IPS-NIHi11 (cell line): Measurements from ENCODE around the gene TOR1A.
A peak's percentile ranks its signal among the peaks of the same experiment; 100 is the strongest.

Experiments used
- DNase-seq: peaks from one replicate; pipeline ENCODE4 v3.0.0; 2012; ENCODE audit warnings: mixed read lengths, low spot score

TOR1A gene

GRCh38 chr9:129851821-129852220, 27.9 kb upstream of the TOR1A start:
- no peak for DNase-seq

- no peak for DNase-seq
These were observed 27.1 kb upstream of the TOR1A start for GRCh38 chr9:129850821-129851550.

- DNase-seq: no peak
These were observed 26.0 kb upstream of the TOR1A start for GRCh38 chr9:129849901-129850300.

GRCh38 chr9:129848712-129849441, 24.9 kb upstream of the TOR1A start:
- no peak for DNase-seq

DNA sequence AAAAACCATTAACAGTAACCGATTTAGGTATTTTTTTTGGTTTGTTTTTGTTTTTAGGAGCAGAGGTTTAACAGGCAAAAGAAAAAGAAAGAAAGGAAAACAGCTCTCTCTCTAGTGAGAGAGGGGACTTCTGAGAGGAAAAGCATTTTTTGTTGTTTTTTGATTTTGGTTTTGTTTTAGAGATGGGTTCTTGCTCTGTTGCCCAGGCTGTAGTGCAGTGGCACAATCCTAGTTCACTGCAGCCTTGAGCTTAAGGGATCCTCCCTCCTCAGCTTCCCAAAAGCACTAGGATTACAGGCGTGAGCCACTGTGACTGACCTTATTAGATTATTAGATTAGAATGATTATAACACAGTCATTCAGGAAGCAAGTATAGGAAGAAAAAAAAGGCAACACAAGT, 21.4 kb upstream of the TOR1A start:
- DNase-seq: no peak

- DNase-seq: no peak
These were observed 17.1 kb upstream of the TOR1A start for GRCh38 chr9:129841071-129841470.

- DNase-seq: no peak
These were observed 16.1 kb upstream of the TOR1A start for GRCh38 chr9:129840034-129840433.

GRCh38 chr9:129839324-129840023, 15.5 kb upstream of the TOR1A start:
- DNase-seq: no peak

- no peak for DNase-seq
These were observed 14.8 kb upstream of the TOR1A start for GRCh38 chr9:129838707-129839259.

DNA sequence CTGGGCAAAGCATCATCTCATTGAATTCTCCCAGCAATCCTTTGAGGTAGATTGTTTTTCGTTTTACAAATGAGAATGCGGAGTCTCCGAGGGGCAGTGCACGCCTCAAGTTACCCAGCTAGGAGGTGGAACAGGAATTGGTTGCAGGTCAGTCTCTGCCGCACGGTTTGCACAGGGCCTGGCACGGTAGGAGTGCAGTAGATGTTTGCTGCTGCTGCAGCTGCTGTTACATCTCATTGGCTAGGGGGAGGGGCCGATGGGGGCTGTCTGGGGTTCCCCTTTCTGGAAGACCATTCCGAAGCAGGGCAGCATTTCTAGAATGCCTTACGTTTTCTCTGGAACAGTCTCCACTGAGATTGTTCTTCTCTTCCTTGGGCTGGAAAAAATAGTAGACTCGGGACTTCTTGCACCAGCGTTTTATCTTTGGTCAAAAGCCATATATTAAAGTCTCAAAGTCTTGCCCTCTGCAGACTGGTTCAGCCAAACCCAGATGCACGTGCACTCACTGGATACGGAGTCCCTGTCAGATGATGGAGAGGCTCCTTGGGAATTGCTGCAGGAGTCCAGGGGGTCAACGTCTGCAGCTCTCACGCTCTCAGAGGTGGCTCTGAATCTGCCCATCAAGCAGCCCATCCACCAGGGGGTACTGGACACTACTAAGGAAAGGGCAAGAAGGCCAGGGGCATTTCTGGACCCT, 12.5 kb upstream of the TOR1A start:
- no peak for DNase-seq

DNA sequence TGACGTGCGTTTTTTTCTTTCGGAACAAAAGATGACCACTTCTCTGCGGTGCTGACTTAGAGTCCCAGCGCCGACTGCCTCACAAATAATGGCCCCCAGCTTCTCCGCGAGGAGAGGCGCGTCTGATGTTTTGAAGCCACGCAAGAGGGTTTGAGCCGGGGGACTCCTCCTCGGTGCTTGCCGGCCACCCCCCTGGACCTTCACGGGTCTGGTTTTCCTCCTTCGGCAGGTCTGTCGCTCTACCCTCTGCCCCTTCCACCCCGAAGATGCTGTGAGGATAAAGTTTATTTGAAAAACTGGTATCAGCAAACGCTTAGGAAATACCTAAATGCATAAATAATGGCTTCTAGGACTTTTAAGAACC, 11.9 kb upstream of the TOR1A start:
- DNase-seq: peak; percentile 41

- peak; percentile 99 for DNase-seq
These were observed 11.4 kb upstream of the TOR1A start, which contains the start of the genes C9orf78 and USP20 for GRCh38 chr9:129835128-129835859. TSS of gene C9orf78 (minus strand) at chr9:129835275. CDS start at chr9:129835221, 54 bp downstream. TSS of gene USP20 (plus strand) at chr9:129835458. CDS start at chr9:129852556, 17,098 bp downstream.

GRCh38 chr9:129834489-129835127, 10.7 kb upstream of the TOR1A start:
- DNase-seq: no peak

DNA sequence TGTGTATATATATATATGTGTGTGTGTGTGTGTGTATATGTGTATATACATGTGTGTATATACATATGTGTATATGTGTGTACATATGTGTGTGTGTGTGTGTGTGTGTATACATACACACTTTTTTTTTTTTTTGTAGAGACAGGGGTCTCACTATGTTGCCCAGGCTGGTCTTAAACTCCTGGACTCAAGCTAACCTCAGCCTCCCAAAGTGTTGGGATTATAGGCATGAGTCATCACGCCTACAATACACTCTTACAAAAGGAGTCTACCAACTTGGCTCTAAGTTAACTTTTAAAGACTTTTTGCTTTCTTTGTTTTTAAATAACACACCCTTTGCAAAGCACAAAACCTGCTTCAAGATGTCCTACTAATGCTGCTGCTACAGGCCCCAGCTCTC, 9.0 kb upstream of the TOR1A start:
- no peak for DNase-seq

DNA sequence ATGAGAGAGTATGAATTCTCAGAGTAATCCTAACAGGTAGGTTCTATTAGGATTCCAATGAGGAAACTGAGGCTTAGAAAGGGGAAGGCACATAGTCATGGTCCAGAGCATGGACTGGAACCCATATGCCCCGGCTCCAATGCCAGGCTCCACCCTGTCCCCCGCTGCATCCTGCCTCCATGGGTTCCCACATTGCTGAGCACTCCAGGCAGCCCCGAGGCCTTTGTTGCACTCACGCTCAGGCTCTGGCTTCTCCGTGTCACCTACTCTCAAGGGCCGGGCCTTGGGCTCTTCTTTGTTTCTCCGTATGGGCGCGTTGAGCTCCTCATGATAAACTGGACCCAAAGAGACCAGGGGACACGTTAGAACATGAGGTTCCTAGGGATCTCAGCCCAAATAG, 5.0 kb upstream of the TOR1A start:
- no peak for DNase-seq

- no peak for DNase-seq
These were observed 4.1 kb upstream of the TOR1A start for GRCh38 chr9:129828051-129828450.

DNA sequence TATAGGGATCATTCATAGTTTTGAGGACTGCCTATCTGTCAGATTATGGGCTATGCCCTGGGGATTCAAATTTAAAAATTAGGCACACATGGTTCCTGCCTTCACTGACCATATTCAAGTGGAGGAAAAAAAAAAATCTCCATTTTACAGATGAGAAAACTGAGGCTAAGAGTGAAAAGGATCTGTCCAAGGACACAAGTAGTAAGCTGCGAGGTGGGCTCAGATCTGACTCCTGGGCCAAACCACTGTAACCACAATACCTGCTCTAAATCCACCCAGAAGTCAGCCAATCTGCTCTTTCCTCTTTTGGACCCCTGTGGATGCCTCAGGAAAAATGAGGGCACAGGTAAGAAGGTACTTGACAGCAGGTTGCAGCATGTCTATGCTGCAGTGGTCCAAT, 2.8 kb upstream of the TOR1A start:
- DNase-seq: no peak

- DNase-seq: no peak
These were observed 2.4 kb upstream of the TOR1A start for GRCh38 chr9:129826344-129826743.

- DNase-seq: peak; percentile 73
These were observed 398 bp downstream of the TOR1A start for GRCh38 chr9:129823542-129823934.

DNA sequence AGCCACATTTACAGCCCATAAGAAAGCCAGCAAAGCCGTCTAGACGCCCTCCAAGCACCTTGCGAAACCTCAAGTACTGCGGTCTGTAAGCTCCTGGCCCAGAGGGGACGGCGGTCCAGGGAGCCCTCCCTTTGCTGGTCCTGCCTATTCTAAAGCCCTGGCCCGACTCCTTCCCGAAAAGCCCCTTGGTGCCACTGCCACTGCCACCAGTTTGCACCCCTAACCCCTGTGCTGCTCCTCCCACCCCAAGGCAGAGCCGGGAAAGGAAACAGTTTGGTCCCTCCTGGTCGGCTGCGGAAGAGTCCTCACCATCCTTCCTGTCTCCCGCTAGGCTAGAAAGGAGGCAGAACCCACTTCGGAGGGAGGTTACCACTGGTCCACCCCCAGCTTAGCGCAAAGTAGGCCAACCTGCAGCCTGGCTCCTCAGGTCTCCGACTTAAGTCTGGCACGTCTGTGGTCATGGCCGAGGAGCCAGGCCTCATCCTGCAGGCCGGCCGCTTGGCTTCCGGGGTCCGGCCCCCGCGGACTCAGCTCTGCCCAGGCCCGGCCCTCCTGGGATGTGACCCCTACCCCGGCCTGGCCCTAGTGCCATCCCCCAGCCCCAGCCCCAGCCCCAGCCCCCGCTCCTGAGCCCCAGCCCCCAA, 916 bp downstream of the TOR1A start:
- DNase-seq: peak; percentile 39
